Heart right ventricle (tissue), 16 donors: ENCODE results near the gene PDE1C. TPM values are rescaled to one million over a fixed set of nuclear protein-coding genes. Genes with fewer than 3 reads are reported as not detected.
A peak's percentile ranks its signal among the peaks of the same experiment; 100 is the strongest.

Source experiments
- ATAC-seq, 8 donors: fragments of 200-7000 bp; cut with Tn5 transposase; one replicate each; pipeline ENCODE4 v1.9.1; 2020; ENCODE audit warnings: mild to moderate bottlenecking in 8 of 8, moderate library complexity in 8 of 8, moderate number of reproducible peaks in 1 of 8
- DNase-seq, 2 donors: peaks; one replicate each; pipeline ENCODE4 v3.0.0-alpha.2; 2020
- H3K27ac ChIP-seq, 10 donors: fragments of 200-600 bp; sonication (generic) in 2 of 10; one replicate each; pipeline versions ENCODE4 v1.5.0 to v1.8.0; 2020 to 2022; ENCODE audit warnings: mild to moderate bottlenecking in 3 of 10
- H3K27me3 ChIP-seq, 7 donors: fragments of 200-600 bp; one replicate each; pipeline ENCODE4 v1.8.0; 2021 to 2022; ENCODE audit warnings: mild to moderate bottlenecking in 2 of 7
- H3K36me3 ChIP-seq, 9 donors: fragments of 200-600 bp; sonication (generic) in 1 of 9; one replicate each; pipeline versions ENCODE4 v1.5.0 to v1.8.0; 2020 to 2022; ENCODE audit warnings: mild to moderate bottlenecking in 2 of 9
- H3K4me1 ChIP-seq, 9 donors: fragments of 200-600 bp; sonication (generic) in 1 of 9; one replicate each; pipeline versions ENCODE4 v1.5.0 to v1.8.0; 2020 to 2022; ENCODE audit warnings: mild to moderate bottlenecking in 4 of 9
- H3K4me3 ChIP-seq, 10 donors: fragments of 200-600 bp; sonication (generic) in 2 of 10; one replicate each; pipeline versions ENCODE4 v1.5.0 to v1.8.0; 2020 to 2022; ENCODE audit warnings: mild to moderate bottlenecking in 7 of 10, moderate library complexity in 2 of 10
- H3K9me3 ChIP-seq, 11 donors: fragments of 200-600 bp in 10 of 11; sonication (generic) in 2 of 11; one replicate each; pipeline versions ENCODE4 v1.5.0 to v1.8.0; 2013 to 2022; ENCODE audit warnings: mild to moderate bottlenecking in 2 of 11, control low read depth in 1 of 11, moderate library complexity in 1 of 11
- CTCF ChIP-seq, 9 donors: fragments of 200-600 bp; sonication (generic) in 2 of 9; IDR thresholded peaks; one replicate each; pipeline versions ENCODE4 v1.5.0 to v1.8.0; 2021 to 2022; ENCODE audit warnings: antibody characterized with exemption in 9 of 9, mild to moderate bottlenecking in 5 of 9, moderate library complexity in 1 of 9
- WGBS, 2 donors: extraction: QIAGEN DNeasy Blood & Tissue Kit; methylation state at CpG; one replicate each; pipeline ENCODE4 v1.1.7; 2013; ENCODE audit warnings: inconsistent platforms in 1 of 2; 5-methylcytosine and 5-hydroxymethylcytosine counted together
- intact Hi-C, 10 donors: fragments of 100-400 bp; cut with DNase I; formaldehyde crosslinking; loops; one replicate each; pipeline versions ENCODE4 v1.11.1 to v1.14.2; 2022
- long read RNA-seq, 3 donors: library from polyadenylated mRNA; unstranded; transcript quantifications; one replicate each; pipeline ENCODE4 v2.0.0, GENCODE V29; 2020 to 2021
- polyA plus RNA-seq, 2 donors: library from polyadenylated mRNA; stranded (reverse); fragments of 200-250 nt; gene quantifications; one replicate each; pipeline ENCODE4 v1.2.3, GENCODE V29; 2013
- total RNA-seq, 10 donors: library from RNA; stranded (reverse); fragmentation: NEBNext Ultra II Directional in 3 of 10; extraction: Animal tissue kit (Norgen Biotek cat#: 25700) in 3 of 10; gene quantifications; one replicate each; pipeline versions ENCODE4 v1.2.1 to v1.2.4, GENCODE V29; 2021 to 2023
- donor health status: Arrhythmogenic right ventricular cardiomyopathy.
- donor health status: ischemic (EF 13 %, LVEDD 7.1; RV severe dilation, severe dysfunction).
- donor health status: healthy with polysubstance abuse.
- donor health status: DM: no; HTN: yes; CAD: no.
- donor health status: DM: no; HTN: no; CAD: no.
- donor health status: ischemic (EF 25% LVEDD 6.9; RV normal size, moderate dysfunction).
- donor health status: ischemic (EF 25% LVEDD 5.7; RV mildly dilated, moderate dysfunction).
- donor health status: healthy.
- donor health status: DM: yes; HTN: yes; CAD: no.
- donor health status: Ischemic cardiomyopathy.
- donor health status: ischemic (EF 35%, LVEDD 5.7; RV mildly dilated, moderate dysfunction).
- donor health status: nonischemic (EF 11% LVEDD 7.7; RV severe dilation, severe dysfunction).
- donor health status: DM: yes; HTN: yes; CAD: no.
- donor health status: PGD.
- donor health status: ischemic (EF 29% LVEDD 5.4; RV normal size, mild dysfunction).
- donor health status: nonischemic (EF 23%, LVEDD 6.1; RV moderate dilation, normal function).

PDE1C gene
- 100 to 1,000 TPM; 124 to 315 (median 197) TPM for total RNA-seq
- polyA plus RNA-seq = 10 to 100 TPM; 11.7 to 67.7 TPM
- long read RNA-seq, donor 1, transcript PDE1C-205 (18 exons, 2,952 nt) = minor isoform, 47 of 225 reads
- long read RNA-seq, donor 1, transcript PDE1C-202 (17 exons, 2,420 nt) = major isoform, 118 of 225 reads
- long read RNA-seq, donor 1, partial matches to known transcripts = 22 of 225 reads
- long read RNA-seq, donor 1, other reads (novel, unspliced or antisense) = 37 of 225 reads
- long read RNA-seq, donor 2, transcript PDE1C-202 (17 exons, 2,420 nt) = major isoform, 186 of 333 reads
- long read RNA-seq, donor 2, transcript PDE1C-205 (18 exons, 2,952 nt) = minor isoform, 47 of 333 reads
- long read RNA-seq, donor 2, partial matches to known transcripts = 24 of 333 reads
- long read RNA-seq, donor 2, other reads (novel, unspliced or antisense) = 76 of 333 reads
- long read RNA-seq, donor 3, transcript PDE1C-205 (18 exons, 2,952 nt) = major isoform, 53 of 217 reads
- long read RNA-seq, donor 3, transcript PDE1C-202 (17 exons, 2,420 nt) = minor isoform, 49 of 217 reads
- long read RNA-seq, donor 3, partial matches to known transcripts = 29 of 217 reads
- long read RNA-seq, donor 3, other reads (novel, unspliced or antisense) = 83 of 217 reads

GRCh38 chr7:32070406-32071360, at the start of gene PDE1C:
Gene PDE1C, minus strand, starts transcription at chr7:32070407.
- intact Hi-C loops = loop anchor here in 9 of 10 donors (5.0 to 10.0 kb wide), 6 partner anchors 82 to 188 kb away; no protein-coding TSS in a partner anchor
- TF ChIP-seq CTCF (IDR thresholded peaks at IDR 0.05) = no peak
- WGBS, 2 donors = 2 to 3% methylated on average over 87 to 88 of the region's 88 CpGs
- no peaks in the 10 kb centered on the region for H3K9me3 ChIP-seq
- H3K36me3 ChIP-seq = no peaks in the 10 kb centered on the region
- peak within 1 kb of the TSS; percentile 82 to 94 (median 90) for H3K27ac ChIP-seq
- H3K4me3 ChIP-seq = peak within 1 kb of the TSS; percentile 44 to 70 (median 58)
- DNase-seq (peak; percentile 75 to 78), ATAC-seq (peak; percentile 78 to 93 (median 83))
- peaks cover 3 to 50% (median 27%) of the 10 kb centered on the region in 9 donors for H3K4me1 ChIP-seq
- H3K27me3 ChIP-seq = peaks cover 0 to 48% (median 4%) of the 10 kb centered on the region in 7 donors

- DNase-seq (peak in 1 of 2 donors; percentile 17), ATAC-seq (peak in 7 of 8 donors; percentile 21 to 62 (median 37))
- H3K4me3 ChIP-seq = no peak overlapping the region
- no peak for TF ChIP-seq CTCF (IDR thresholded peaks at IDR 0.05)
- no peaks in the 10 kb centered on the region for H3K27me3 ChIP-seq
- intact Hi-C loops = no loop called here
- 56 to 62% methylated on average over 7 to 8 of the region's 8 CpGs for WGBS, 2 donors
- peaks cover 0 to 26% (median 6%) of the 10 kb centered on the region in 9 donors for H3K4me1 ChIP-seq
- H3K27ac ChIP-seq = no peak overlapping the region
- H3K36me3 ChIP-seq = no peaks in the 10 kb centered on the region
- peaks cover 0 to 29% (median 6%) of the 10 kb centered on the region in 11 donors for H3K9me3 ChIP-seq
Measured at GRCh38 chr7:32119790-32120196, 49.6 kb upstream of the PDE1C start.

GRCh38 chr7:32117837-32118236, 47.6 kb upstream of the PDE1C start:
- WGBS, 2 donors = 62 to 64% methylated on average over 2 of the region's 2 CpGs
- DNase-seq = no peak
- peak in 2 of 8 donors; percentile 22 to 54 for ATAC-seq
- intact Hi-C loops = no loop called here
- Histone ChIP-seq H3K4me1 (peaks cover 0 to 26% (median 6%) of the 10 kb centered on the region in 9 donors), H3K27me3 (no peaks in the 10 kb centered on the region), H3K36me3 (no peaks in the 10 kb centered on the region), H3K27ac (no peak overlapping the region), H3K9me3 (peaks cover 0 to 26% (median 0%) of the 10 kb centered on the region in 11 donors), H3K4me3 (no peak overlapping the region)
- no peak for TF ChIP-seq CTCF (IDR thresholded peaks at IDR 0.05)

- Histone ChIP-seq H3K4me3 (no peak overlapping the region), H3K4me1 (peaks cover 0 to 26% (median 6%) of the 10 kb centered on the region in 9 donors), H3K27me3 (no peaks in the 10 kb centered on the region), H3K36me3 (peaks cover 0 to 7% (median 0%) of the 10 kb centered on the region in 9 donors), H3K27ac (no peak overlapping the region), H3K9me3 (peaks cover 0 to 34% (median 6%) of the 10 kb centered on the region in 11 donors)
- no peak for TF ChIP-seq CTCF (IDR thresholded peaks at IDR 0.05)
- DNase-seq (no peak), ATAC-seq (no peak)
- intact Hi-C loops = no loop called here
Measured at GRCh38 chr7:32116436-32116835, 46.2 kb upstream of the PDE1C start.
